CD4-positive, alpha-beta T cell treated with Interleukin-15 for 4 hours (primary cell): Measurements from ENCODE around the gene FAM25G.
"Not testable (repeated sequence)": the region's sequence is repeated elsewhere in the genome, so short reads cannot be mapped to it uniquely, and the experiment has no call there.

Experiments used
- DNase-seq: peaks from one replicate; pipeline ENCODE4 v3.0.0-alpha.2; 2020; ENCODE audit warnings: low spot score

Gene FAM25G

DNA sequence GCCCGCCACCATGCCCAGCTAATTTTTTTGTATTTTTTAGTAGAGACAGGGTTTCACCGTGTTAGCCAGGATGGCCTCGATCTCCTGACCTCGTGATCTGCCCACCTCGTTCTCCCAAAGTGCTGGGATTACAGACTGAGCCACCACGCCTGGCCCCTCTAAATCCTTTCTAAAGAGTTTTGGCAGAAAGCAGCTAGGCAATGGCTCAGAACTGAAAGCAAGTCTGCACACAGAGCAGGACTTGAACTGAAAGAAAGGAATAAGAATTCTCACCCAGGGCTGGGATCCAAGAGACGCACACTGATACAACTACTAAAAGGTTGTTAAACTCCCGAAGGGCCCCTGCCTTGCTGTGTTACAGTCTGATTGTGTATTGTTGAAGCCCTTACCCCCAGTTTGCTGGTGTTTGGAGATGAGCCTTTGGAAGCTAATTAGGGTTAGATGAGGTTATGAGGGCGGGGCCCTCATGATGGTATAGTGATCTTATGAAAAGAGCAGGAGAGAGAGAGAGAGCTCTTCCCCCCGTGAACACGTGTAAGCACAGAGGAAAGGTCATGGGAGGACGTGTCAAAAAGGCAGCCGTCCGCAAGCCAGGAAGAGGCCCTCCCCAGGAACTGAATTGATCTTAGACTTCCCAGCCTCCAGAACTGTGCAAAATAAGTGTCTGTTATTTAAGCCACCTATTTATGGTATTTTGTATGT lies 26.1 kb downstream of the FAM25G start:
- not testable (repeated sequence) for DNase-seq

DNA sequence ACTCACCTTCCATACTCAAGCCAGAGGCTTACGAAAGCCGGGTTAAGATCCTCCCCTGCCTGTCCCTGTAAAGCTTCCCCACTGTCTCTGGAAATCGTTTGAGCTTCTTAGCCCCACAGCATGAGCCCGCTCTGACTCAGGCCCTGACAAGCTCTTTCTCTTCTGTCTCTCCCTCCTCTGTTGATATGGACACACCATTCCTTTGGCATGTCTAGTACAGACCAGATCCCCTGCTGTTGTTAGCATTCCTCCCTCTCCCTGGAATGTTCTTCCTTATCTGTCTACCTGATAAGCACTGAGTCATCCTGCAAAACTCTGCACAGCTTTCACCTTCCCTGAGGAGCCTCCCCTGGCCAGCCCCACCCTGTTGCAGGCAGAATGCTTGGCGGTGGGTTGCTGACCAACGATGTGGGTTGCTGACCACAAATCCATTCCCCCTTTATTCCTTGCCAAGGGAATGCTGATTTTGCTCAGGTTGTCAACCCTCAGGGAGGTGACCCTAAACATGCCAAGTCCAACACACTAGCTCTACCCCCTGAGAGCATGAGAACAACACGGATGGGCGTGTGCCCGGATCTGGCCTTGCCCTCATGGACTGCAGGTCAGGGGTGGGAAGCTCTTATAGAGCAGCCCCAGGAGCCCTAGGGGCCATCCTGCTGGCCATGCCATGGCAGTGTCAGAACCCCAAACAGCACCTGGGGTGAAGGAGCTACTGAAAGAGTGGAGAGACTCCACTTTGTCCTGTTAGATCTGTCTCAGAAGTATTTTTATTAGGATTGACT lies 28.7 kb downstream of the FAM25G start:
- DNase-seq = not testable (repeated sequence)

DNA sequence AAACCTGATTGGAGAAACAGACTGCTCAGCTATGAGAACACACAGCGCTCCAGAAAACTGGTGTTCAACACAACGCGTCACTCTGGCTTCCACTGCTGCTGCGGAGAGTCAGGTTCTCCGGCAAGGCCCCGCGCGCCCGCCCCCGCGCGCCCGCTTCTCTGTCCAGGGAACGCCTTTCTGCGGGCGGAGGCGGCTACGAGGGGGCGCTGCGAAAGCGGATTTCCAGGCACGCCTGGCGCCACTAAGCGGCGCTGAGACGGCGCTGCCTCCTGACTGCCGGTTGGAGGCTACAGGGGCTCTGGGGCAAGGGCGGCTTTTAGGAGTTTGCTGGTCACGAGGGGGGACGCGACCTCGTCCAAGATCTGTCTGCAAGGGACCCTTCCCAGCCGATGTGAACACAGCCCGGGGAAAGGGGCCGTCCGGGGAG lies 30.2 kb downstream of the FAM25G start:
- DNase-seq = not testable (repeated sequence)

DNA sequence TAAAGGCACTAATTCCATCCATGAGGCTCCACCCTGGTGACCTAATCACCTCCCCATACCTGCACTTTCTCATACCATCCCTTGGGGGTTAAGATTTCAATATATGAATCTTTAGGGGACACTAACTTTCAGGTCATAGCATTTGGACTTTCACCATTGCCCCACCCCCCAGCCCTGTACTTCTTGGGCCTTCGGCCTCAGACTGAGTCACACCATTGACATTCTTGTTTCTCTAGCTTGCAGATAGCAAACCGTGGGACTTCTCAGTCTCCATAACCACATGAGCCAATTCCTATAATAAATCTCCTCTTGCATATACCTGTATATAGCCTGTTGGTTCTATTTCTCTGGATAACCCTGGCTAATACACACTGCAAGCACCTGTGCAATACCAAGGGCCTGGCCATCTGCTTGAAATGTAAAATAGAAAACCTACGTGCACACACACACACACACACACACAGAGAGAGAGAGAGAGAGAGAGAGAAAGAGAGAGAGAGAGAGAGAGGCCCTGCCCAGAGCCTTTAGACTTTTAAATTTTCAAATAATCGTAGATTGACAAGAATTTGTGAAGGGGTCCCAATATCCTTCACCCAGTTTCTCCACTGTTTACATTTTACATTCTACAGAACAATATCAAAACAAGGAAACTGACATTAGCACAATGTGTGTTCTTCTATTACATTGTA lies 32.9 kb downstream of the FAM25G start:
- no peak for DNase-seq

DNA sequence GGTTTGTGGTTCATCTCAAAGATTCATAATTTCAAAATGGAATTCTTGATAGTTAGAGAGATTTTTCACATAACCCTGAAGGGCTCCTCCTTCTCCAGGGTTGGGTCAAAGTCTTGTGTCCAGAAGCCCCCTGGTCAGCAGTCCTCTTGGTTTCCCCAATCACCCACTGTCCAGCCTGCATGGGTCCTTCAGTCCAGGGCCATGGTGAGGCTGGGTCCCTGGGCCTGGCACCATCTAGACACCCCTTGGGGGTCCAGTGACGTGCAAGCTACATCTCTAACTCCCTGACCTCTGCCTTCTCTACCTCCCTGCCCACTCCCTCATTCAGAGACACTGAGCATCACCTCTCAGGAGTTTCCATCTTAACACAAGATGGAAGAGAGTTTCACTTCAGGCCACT lies 33.7 kb downstream of the FAM25G start:
- DNase-seq = no peak

DNA sequence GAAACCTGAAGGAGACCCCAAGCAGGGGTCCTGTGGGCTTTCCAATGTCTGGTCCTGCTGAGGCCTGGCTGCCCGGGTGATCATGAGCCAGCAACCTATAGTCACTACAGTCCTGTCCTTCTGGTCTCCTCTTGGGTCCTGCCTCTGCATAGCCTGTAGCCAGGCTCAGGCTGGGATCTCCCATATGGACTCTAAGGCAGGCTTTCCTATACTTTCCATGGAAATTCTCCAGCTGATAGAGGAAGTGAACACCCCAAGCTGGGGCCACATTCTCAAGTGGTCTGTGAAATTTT lies 34.0 kb downstream of the FAM25G start:
- DNase-seq = no peak

DNA sequence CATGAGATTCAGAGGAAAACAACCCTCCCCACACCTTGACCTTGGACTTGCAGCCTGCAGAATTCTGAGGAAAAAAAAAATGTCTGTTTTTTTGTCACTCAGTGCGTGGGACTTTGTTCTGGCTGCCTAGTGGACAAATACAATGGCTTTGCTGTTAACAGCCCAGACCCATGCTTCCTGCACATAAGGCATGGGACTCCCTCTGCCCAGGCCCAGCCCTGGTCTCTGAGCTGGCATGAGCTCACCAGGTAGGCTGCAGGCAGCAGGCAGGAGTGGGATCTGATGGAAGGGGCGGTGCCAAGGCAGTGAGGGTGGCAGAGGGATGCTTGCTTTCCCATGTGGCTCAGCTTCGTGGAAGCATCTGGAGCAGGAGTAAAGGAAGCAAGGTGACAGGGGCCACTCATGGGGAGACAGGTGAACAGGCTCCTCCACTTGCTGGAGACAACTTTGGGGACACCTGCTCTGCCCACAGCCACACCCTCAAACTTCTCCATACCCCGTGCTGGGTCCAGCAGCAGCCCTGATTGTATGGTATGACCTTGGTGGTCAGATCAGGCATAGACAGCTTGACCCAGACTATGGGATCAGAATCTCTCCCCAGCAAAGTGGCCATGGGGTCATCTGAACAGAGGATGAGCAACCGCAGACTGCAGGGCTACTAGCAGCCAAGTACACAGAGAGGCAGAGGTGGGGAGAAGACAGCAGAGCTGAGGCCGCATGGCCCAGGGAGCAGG lies 34.5 kb downstream of the FAM25G start:
- no peak for DNase-seq

DNA sequence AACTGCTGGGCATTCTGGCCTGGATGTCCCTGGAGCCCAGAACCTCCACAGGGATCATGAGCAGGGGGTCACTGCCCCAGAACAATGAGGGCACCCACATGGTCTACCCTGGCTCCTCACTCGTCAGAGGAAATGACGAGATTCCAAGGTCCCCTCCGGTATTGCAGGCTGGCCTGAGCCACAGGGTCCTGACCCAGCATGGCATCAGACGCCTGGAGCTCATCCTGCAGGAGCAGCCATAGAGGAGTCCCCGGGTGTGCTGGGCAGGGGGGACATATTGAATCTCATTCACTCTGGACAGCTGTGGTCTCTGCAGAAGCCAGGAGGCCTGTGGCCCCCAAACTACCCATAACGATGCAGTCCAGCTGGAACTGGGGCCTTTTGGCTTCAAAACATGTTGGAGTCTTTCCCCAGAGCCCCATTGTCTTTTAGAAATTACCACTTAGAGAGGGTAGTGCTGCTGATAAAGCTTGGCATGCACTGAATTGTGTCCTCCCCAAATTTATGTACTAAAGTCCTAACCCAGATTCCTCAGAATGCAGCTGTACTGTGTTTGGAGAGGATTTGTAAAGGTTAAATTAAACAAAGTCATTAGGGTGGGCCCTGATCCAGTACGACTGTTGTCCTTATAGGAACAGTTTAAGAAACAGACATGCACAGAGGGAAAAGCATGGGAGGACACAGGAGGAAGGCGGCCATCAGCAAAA lies 35.3 kb downstream of the FAM25G start:
- DNase-seq = no peak

DNA sequence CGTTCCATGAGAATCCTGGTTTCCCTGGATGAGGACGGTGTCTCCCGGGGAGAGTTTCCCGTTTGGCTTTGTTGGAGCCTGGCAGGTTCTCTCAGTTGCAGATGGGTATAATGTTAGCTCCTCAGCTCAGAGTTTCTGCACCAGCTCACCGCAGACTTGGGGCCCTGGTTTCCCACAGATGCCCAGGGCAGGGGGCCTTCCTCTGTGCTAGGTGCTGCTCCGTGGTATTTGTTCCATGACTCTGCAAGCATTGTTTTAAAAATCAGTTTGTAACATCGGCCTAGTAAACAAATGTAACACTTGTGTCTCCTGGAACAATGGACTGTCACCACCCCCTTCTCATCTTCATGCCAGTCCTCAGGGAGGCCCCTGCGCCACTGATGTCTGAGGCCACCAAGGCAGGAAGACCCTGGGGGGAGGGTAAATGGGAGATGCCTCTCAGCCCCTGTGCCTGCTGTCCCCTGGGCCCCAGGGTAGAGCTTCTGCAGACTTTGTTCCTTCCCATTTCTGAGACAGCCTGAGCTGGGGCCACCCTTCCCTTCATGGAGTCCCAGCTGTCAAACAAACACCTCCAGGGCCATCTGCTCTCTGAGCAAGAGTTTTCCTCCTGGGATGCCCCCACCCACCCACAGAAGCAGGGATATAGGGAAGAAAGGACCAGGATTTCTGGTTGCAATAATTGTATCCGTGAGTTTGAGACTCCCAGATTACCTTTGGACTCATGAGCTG lies 36.0 kb downstream of the FAM25G start:
- not testable (repeated sequence) for DNase-seq

DNA sequence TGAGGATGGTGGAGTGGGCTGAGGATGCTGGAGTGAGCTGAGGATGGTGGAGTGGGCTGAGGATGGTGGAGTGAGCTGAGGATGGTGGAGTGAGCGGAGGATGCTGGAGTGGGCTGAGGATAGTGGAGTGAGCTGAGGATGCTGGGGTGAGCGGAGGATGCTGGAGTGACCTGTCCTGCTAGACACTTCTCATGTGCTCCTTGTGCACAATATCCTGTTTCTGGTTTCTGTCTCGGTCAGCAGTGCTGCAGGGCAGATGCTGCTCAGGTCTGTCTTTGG lies 36.8 kb downstream of the FAM25G start:
- DNase-seq = no peak

DNA sequence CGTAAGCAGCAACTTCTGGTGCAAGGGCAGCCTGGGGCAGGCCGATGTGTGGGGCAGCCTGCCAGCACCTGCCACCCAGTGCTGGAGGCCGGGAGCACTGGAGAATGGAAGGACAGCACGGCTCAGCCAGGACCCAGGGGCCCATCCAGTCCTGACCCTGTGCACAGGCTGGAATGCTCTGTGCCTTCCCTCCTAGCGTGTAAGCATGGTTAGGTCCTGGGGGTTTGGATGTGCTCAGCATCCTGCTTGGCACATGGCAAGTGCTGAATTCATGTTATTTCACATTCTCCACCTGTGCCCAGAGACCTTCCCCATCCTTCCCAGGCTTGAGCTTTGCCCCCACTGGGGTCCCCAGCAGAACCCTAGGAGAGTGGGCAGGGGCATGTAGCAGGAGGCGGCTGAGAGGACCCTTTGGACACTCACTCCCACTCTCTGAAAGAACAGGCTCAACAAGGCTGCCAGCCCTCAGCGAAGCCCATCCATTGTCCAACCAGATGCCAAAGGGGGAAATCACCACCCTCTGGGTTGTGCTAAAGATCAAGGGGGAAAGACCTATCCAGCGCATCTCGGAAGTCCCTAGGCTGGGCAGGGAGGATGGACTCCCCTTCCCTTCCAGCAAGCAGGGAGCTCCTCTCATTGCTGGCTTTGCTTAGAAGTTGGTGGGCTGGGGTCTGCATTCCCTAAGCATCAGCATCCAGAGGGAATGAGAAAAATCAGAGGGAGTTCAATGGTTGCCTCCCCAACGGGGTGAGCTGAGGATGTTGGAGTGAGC lies 37.3 kb downstream of the FAM25G start:
- no peak for DNase-seq

DNA sequence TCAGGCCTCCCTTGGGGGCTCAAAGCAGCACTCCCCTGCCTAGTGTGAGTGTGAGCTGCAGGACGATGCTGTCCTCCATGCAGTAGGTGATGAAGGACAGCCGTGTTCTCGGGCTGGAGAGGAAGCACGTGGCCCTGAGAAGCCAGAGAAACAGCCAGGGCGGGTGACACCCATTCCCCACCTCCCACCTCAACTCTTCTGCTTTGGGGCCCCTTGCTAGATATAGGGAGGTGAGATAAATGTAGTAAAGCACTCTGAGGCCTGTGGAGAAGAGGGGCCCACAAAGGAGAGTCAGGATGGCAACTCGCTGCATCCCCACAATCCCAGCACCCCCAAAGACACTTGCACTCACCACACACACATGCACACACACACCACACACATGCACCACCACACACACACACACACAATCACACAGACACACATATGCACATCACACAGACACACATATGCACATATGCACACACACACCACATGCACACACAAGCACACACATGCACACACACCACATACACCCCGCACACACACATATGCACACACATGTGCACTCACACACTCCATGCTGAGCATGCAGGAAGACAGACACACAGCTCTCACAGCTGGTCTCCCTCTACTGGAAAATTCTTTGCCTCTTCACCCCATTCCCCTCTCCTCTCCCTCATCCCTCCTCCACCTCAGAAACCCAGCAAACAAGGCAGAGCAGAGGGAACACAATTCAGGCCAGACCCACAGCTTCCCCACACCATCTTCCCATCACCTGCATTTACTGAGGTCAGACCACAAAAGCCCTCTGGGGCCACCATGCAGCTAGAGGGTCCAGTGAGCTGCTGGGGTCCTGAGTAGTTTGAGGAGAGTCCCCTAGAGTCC lies 38.1 kb downstream of the FAM25G start:
- no peak for DNase-seq

DNA sequence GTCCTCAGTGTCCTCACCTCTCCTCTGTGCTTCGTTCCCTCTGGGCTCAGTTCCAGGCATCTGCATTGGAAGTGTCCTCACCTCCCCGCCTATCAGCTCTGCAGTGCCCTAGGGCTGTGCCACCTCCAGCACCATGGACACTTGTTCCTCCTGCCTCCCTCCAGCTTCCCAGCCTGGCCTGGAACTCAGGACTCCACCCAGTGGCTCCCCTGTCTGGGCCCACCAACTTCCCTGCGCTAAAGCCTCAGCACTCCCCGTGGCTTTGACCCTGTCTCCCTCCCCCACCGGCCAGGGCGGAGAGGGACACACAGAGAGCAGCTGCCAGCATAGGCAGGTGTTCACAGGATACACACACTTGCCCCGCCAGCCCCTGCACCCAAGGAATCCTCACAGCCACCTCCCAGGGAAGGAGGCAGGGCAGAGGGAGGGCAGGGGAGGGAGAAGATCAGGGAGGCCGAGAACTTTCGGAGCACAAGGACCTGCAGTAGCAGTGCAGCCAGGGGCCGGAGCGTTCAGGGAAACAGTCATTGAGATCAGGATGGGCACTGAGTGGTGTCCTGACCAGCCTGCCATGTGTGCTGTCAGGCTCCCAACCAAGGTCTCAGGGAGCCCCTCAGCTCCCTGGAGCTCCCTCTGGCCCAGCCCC lies 38.9 kb downstream of the FAM25G start:
- DNase-seq = no peak

DNA sequence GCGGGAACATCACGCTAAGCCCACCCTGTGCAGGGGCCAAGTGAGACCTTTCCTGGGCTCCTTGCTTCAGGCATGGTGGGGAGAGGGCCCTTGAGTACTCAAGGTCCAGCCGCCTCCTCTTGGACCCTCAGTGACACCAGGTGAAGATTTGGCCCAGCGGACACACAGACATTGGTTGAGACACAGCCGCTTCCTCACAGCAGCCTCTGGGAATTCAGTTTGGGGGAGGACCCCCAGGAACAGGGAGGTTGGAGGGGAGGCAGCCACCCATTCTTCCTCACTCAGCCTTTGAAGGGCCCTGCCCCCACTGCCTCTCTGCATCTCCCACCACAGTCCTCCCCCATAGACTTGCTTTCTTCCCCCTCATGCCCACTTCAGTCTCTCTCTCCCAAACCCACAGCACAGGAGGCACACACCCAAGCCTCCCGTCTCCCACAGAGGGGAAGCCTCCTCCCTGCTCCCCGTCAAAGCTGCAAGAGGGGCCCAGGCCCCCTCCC lies 39.5 kb downstream of the FAM25G start:
- no peak for DNase-seq

DNA sequence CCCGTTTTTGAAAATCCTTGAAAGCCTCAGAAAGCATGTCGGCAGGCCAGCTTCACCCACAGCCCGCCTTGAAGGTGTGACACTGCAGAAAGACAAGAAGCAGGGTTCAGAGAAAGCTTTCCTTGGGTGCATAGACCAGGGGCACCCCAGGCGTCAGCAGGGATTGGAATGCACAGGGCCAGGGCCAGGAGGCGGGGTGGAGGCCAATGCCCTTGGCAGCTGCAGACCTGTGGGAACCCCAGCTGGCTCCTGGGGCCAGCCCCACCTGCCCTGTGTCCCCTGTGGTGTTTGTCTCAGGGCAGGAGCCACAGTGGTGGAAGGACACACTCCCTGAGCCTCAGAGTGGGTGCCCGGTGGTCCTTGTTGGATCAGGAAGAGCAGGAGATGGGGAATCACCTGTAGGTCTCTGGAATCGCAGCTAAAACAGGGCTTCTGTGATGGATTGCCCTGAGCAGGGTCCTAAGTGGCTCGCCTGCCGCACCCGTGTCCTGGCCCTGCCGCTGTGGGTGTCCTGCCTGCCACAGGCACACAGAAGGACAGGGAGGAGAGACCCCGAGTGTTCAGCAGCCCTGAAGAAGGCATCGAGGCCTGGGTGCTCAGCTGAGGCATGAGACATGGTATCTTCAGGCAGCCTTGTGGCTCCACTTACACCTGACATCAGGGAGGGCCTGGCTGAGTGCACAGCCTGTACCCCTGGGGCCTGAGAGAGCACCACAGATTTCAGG lies 40.1 kb downstream of the FAM25G start:
- DNase-seq = no peak

DNA sequence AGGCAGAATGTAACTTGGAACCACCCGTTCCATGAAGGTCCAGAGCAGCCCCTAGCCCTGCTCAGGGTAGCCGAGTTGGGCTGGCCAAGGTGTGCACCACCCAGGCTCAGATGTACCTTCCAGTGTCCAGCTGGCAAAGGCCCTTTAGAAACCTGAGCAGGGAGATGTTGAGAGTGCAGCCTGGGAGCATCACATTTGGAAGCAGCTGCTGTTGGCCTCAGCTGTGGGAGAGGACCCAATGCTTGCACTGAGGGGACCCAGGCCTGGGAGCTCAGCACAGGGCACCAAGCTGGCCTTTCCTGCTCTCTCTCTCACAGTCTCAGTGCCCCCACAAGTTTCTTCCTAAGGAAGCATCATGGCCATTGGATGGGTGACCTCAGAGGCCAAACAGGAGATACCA lies 41.1 kb downstream of the FAM25G start:
- no peak for DNase-seq

DNA sequence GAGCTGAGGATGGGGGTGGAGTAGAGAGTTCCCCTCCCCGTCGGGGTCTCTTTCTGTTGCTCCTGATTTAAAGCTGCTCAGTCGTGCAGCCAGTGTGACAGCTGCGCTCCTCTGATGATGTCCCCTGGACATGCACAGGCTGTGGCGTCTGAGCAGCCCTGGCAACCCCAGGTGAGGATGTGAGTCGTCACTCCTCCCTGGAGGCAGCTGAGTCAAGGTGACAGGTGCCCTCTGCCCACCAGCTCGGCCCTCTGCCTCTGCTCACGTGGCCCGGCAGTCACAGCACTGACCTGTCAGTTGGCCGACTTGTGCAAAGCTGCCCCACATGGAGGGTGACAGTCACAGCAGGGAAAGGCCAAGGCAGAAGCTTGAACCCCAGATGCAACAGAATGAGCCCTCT lies 41.5 kb downstream of the FAM25G start:
- no peak for DNase-seq
